Measurements from ENCODE around the gene OOEP. TPM values are rescaled to one million over a fixed set of nuclear protein-coding genes. Genes with fewer than 3 reads are reported as not detected.

Gene OOEP
- total RNA-seq, 1 experiment from 2014 or later: not detected

- no peak overlapping the region for H3K9ac ChIP-seq (ENCODE audit: low read length)
- H3K36me3 ChIP-seq (ENCODE audit: control insufficient read depth in 1 of 2, insufficient read depth in 2 of 2, low read length in 2 of 2): no peaks in the 10 kb centered on the region
- TF ChIP-seq RAD21 (IDR thresholded peaks at IDR 0.05; ENCODE audit: low read depth): no peak
- TF ChIP-seq POLR2AphosphoS5 (IDR thresholded peaks at IDR 0.05; ENCODE audit: low read depth, low read length): no peak
- TF ChIP-seq EZH2phosphoT487 (IDR thresholded peaks at IDR 0.05; ENCODE audit: borderline replicate concordance): no peak
- no peak for TF ChIP-seq EGR1 (IDR thresholded peaks at IDR 0.05; ENCODE audit: low read depth)
- no peak for TF ChIP-seq JUND (IDR thresholded peaks at IDR 0.05)
- TF ChIP-seq ATF3 (IDR thresholded peaks at IDR 0.05): no peak
- TF ChIP-seq YY1 (IDR thresholded peaks at IDR 0.05; ENCODE audit: extremely low read depth, insufficient replicate concordance, low read depth, low read length): no peak
- no peak for TF ChIP-seq ELF1 (IDR thresholded peaks at IDR 0.05; ENCODE audit: borderline replicate concordance, low read depth)
- TF ChIP-seq SP1 (IDR thresholded peaks at IDR 0.05; ENCODE audit: low read depth): no peak
- TF ChIP-seq SIN3A (IDR thresholded peaks at IDR 0.05; ENCODE audit: low read depth): no peak
- no peak for TF ChIP-seq ZNF274 (IDR thresholded peaks at IDR 0.05; ENCODE audit: low read depth, low read length)
- TF ChIP-seq CBX3 (IDR thresholded peaks at IDR 0.05; ENCODE audit: low read depth): no peak
- no peak for TF ChIP-seq CEBPB (IDR thresholded peaks at IDR 0.05; ENCODE audit: low read depth)
- no peak for TF ChIP-seq POLR2A (IDR thresholded peaks at IDR 0.05; ENCODE audit: borderline replicate concordance, extremely low read depth, insufficient read depth, insufficient read length)
- no peak for TF ChIP-seq FOSL1 (IDR thresholded peaks at IDR 0.05; ENCODE audit: low read depth)
- no peak overlapping the region for H3K27ac ChIP-seq (ENCODE audit: low read depth, low read length)
- BruUV-seq (replicated peaks): no TSS peak
- no peaks in the 10 kb centered on the region for H3K79me2 ChIP-seq (ENCODE audit: insufficient read depth, low read length)
- DNase-seq (ENCODE audit: low read depth, low spot score): no peak
- H3K9me3 ChIP-seq (ENCODE audit: control insufficient read depth in 1 of 2, insufficient read depth in 1 of 2, low read depth in 1 of 2, low read length in 2 of 2): no peaks in the 10 kb centered on the region
- H3K4me2 ChIP-seq (ENCODE audit: low read length): no peak overlapping the region
- ChIA-PET CTCF (no interaction called here), POLR2A (no interaction called here), RAD21 (ENCODE audit: low non-redundant PET in 1 of 2, low total read pairs in 2 of 2, uncharacterized antibody in 2 of 2, unreplicated experiment in 2 of 2) (no interaction called here)
- H4K20me1 ChIP-seq (ENCODE audit: insufficient read depth): no peaks in the 10 kb centered on the region
- no peak for ATAC-seq
- H3K9me2 ChIP-seq (ENCODE audit: insufficient read depth): no peaks in the 10 kb centered on the region
- no peaks in the 10 kb centered on the region for H3K27me3 ChIP-seq (ENCODE audit: insufficient read depth, low read length)
- H3K4me1 ChIP-seq (ENCODE audit: control insufficient read depth in 1 of 2, insufficient read depth in 2 of 2, low read length in 2 of 2): no peaks in the 10 kb centered on the region
- H2AFZ ChIP-seq (ENCODE audit: low read depth, low read length, poor library complexity, severe bottlenecking): no peak overlapping the region
- intact Hi-C loops (cut with micrococcal nuclease): no loop called here
- H3K4me3 ChIP-seq (replicated peaks in 1 of 2; ENCODE audit: low read depth in 1 of 2, low read length in 2 of 2): no peak overlapping the region
Observed at GRCh38 chr6:73413102-73413501, 43.4 kb upstream of the OOEP start.

GRCh38 chr6:73409395-73409794 is 39.7 kb upstream of the OOEP start:
- no peaks in the 10 kb centered on the region for H3K9me3 ChIP-seq (ENCODE audit: control insufficient read depth in 1 of 2, insufficient read depth in 1 of 2, low read depth in 1 of 2, low read length in 2 of 2)
- POLR2A ChIA-PET: no interaction called here
- H3K27me3 ChIP-seq (ENCODE audit: insufficient read depth, low read length): no peaks in the 10 kb centered on the region
- H3K36me3 ChIP-seq (ENCODE audit: control insufficient read depth in 1 of 2, insufficient read depth in 2 of 2, low read length in 2 of 2): no peaks in the 10 kb centered on the region
- H4K20me1 ChIP-seq (ENCODE audit: insufficient read depth): no peaks in the 10 kb centered on the region
- H3K9me2 ChIP-seq (ENCODE audit: insufficient read depth): no peaks in the 10 kb centered on the region
- ATAC-seq (no peak), DNase-seq (ENCODE audit: low read depth, low spot score) (no peak)
- H2AFZ ChIP-seq (ENCODE audit: low read depth, low read length, poor library complexity, severe bottlenecking): no peak overlapping the region
- no peaks in the 10 kb centered on the region for H3K4me1 ChIP-seq (ENCODE audit: control insufficient read depth in 1 of 2, insufficient read depth in 2 of 2, low read length in 2 of 2)
- no peaks in the 10 kb centered on the region for H3K79me2 ChIP-seq (ENCODE audit: insufficient read depth, low read length)
- CTCF ChIA-PET: no interaction called here
- no peak overlapping the region for H3K4me2 ChIP-seq (ENCODE audit: low read length)
- intact Hi-C loops (cut with micrococcal nuclease): no loop called here
- RAD21 ChIA-PET (ENCODE audit: low non-redundant PET in 1 of 2, low total read pairs in 2 of 2, uncharacterized antibody in 2 of 2, unreplicated experiment in 2 of 2): no interaction called here
- no peak overlapping the region for H3K27ac ChIP-seq (ENCODE audit: low read depth, low read length)
- H3K4me3 ChIP-seq (replicated peaks in 1 of 2; ENCODE audit: low read depth in 1 of 2, low read length in 2 of 2): no peak overlapping the region
- no TSS peak for BruUV-seq (replicated peaks)
- H3K9ac ChIP-seq (ENCODE audit: low read length): no peak overlapping the region
- TF ChIP-seq ATF3 (IDR thresholded peaks at IDR 0.05) (no peak), EZH2 (IDR thresholded peaks at IDR 0.05) (no peak), CBX3 (IDR thresholded peaks at IDR 0.05; ENCODE audit: low read depth) (no peak), EZH2phosphoT487 (IDR thresholded peaks at IDR 0.05; ENCODE audit: borderline replicate concordance) (no peak), ZBTB33 (IDR thresholded peaks at IDR 0.05; ENCODE audit: extremely low read depth, insufficient replicate concordance, low read length) (no peak), ELF1 (IDR thresholded peaks at IDR 0.05; ENCODE audit: borderline replicate concordance, low read depth) (no peak)
